Astrocyte (in vitro differentiated cells and primary cell): ENCODE measurements around the gene MMP8. TPM values are rescaled to one million over a fixed set of nuclear protein-coding genes. Genes with fewer than 3 reads are reported as not detected.
A peak's percentile ranks its signal among the peaks of the same experiment; 100 is the strongest.
"Not testable (repeated sequence)": the region's sequence is repeated elsewhere in the genome, so short reads cannot be mapped to it uniquely, and the experiment has no call there.

Experiments used
- DNase-seq: peaks from one replicate; pipeline ENCODE4 v3.0.0-alpha.2; 2010; ENCODE audit warnings: low read depth
- FAIRE-seq: peaks from 2 replicates; lab custom pipeline; 2011; peaks lifted over from hg19 to GRCh38; lab: Jason Lieb, UNC
- H2AFZ ChIP-seq: 2 replicates; pipeline ENCODE4 v1.6.0; 2012; ENCODE audit warnings: low read depth, low read length, inconsistent platforms
- H3K27ac ChIP-seq: 2 replicates; pipeline ENCODE4 v1.5.1; 2011; ENCODE audit warnings: low read depth, low read length, inconsistent platforms
- H3K27me3 ChIP-seq: 2 replicates; pipeline ENCODE4 v1.6.0; 2011; ENCODE audit warnings: low read length, inconsistent platforms; ENCODE audit not compliant: insufficient read depth
- H3K36me3 ChIP-seq: 2 replicates; pipeline ENCODE4 v1.5.1; 2011; ENCODE audit warnings: low read length, inconsistent platforms; ENCODE audit not compliant: insufficient read depth
- H3K4me1 ChIP-seq: 2 replicates; pipeline ENCODE4 v1.5.1; 2011; ENCODE audit warnings: low read length, inconsistent platforms; ENCODE audit not compliant: insufficient read depth
- H3K4me2 ChIP-seq: 2 replicates; pipeline ENCODE4 v1.6.0; 2012; ENCODE audit warnings: low read length, inconsistent platforms
- H3K4me3 ChIP-seq: 2 replicates; pipeline ENCODE4 v1.5.1; 2011; ENCODE audit warnings: low read depth, mild to moderate bottlenecking, low read length, inconsistent platforms; ENCODE audit not compliant: insufficient read depth
- H3K79me2 ChIP-seq: 2 replicates; pipeline ENCODE4 v1.6.0; 2012; ENCODE audit warnings: mild to moderate bottlenecking, low read length, inconsistent platforms; ENCODE audit not compliant: insufficient read depth
- H3K9ac ChIP-seq: 2 replicates; pipeline ENCODE4 v1.6.0; 2012; ENCODE audit warnings: mild to moderate bottlenecking, low read length, inconsistent platforms
- H3K9me3 ChIP-seq: 2 replicates; pipeline ENCODE4 v1.5.1; 2012; ENCODE audit warnings: low read depth, mild to moderate bottlenecking, low read length, inconsistent platforms; ENCODE audit not compliant: insufficient read depth
- H4K20me1 ChIP-seq: 2 replicates; pipeline ENCODE4 v1.6.0; 2012; ENCODE audit warnings: low read length, inconsistent platforms; ENCODE audit not compliant: insufficient read depth
- H3K27ac Mint-ChIP-seq: one replicate; pipeline ENCODE4 v1.8.0; 2021; ENCODE audit warnings: mild to moderate bottlenecking, mixed read lengths; ENCODE audit not compliant: unreplicated experiment
- H3K27me3 Mint-ChIP-seq: one replicate; pipeline ENCODE4 v1.8.0; 2021; ENCODE audit warnings: low read depth, mixed read lengths; ENCODE audit not compliant: unreplicated experiment
- H3K36me3 Mint-ChIP-seq: one replicate; pipeline ENCODE4 v1.8.0; 2021; ENCODE audit warnings: low read depth, mixed read lengths; ENCODE audit not compliant: unreplicated experiment
- H3K4me1 Mint-ChIP-seq: one replicate; pipeline ENCODE4 v1.8.0; 2021; ENCODE audit warnings: low read depth, mixed read lengths; ENCODE audit not compliant: unreplicated experiment
- H3K4me3 Mint-ChIP-seq: one replicate; pipeline ENCODE4 v1.8.0; 2021; ENCODE audit warnings: mild to moderate bottlenecking, moderate library complexity, mixed read lengths; ENCODE audit not compliant: unreplicated experiment
- H3K9me3 Mint-ChIP-seq: one replicate; pipeline ENCODE4 v1.8.0; 2021; ENCODE audit warnings: mild to moderate bottlenecking, mixed read lengths; ENCODE audit not compliant: unreplicated experiment
- EZH2 ChIP-seq: IDR thresholded peaks from 2 replicates; pipeline ENCODE4 v1.6.1; 2012; ENCODE audit warnings: mild to moderate bottlenecking, low read length, inconsistent platforms; ENCODE audit not compliant: insufficient read depth
- total RNA-seq: library from RNA; stranded (reverse); gene quantifications from 2 replicates; pipeline ENCODE4 v1.2.1, GENCODE V29; 2021
- TF ChIP-seq, protein P1 (sequence below): IDR thresholded peaks from 2 replicates; pipeline ENCODE4 v1.5.1; 2011; ENCODE audit warnings: low read depth, mild to moderate bottlenecking, inconsistent platforms, low read length, moderate library complexity; ENCODE audit not compliant: insufficient read depth

Gene MMP8
- total RNA-seq, 1 donor from 2014 or later, result not detected

DNA sequence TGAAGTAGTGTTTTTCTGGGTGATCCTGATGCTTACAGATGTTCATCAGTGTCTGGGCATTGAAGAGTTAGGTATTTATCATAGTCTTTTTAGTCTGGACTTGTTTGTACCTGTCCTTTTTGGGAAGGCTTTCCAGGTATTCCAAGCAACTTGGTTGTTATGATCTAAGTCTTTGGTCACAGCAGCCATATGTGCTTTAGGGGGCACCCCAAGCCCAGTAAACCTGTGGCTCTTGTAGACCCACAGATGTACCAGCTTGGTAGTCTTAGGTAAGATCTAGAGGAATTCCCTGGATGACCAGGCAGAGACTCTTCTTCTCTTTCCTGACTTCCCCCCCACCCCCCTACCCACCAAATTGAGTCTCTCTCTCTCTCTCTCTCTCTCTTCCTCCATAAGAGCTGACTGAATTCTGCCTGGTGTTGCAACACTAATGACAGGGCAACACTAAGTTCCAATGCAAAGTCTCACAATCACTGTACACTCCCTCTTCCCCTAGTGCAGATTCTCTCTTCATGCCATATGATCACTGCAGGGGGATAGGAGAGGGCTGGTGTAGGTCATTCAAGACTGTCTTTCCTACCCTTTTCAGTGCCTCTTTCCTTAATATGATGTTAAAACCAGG lies 24.5 kb upstream of the MMP8 start:
- H3K4me2 ChIP-seq, result no peak overlapping the region
- no peak overlapping the region for H3K4me3 ChIP-seq
- Mint-ChIP-seq H3K36me3 (no peaks in the 10 kb centered on the region), H3K9me3 (peaks cover 6% of the 10 kb centered on the region), H3K4me3 (no peak overlapping the region), H3K4me1 (no peaks in the 10 kb centered on the region), H3K27ac (no peak overlapping the region), H3K27me3 (no peaks in the 10 kb centered on the region)
- no peaks in the 10 kb centered on the region for H3K27me3 ChIP-seq
- no peak overlapping the region for H3K27ac ChIP-seq
- no peak for DNase-seq
- H3K9ac ChIP-seq, result no peak overlapping the region
- no peaks in the 10 kb centered on the region for H3K4me1 ChIP-seq
- H3K9me3 ChIP-seq, result no peaks in the 10 kb centered on the region
- FAIRE-seq, result no peak
- H2AFZ ChIP-seq, result no peak overlapping the region
- TF ChIP-seq, protein P1, sequence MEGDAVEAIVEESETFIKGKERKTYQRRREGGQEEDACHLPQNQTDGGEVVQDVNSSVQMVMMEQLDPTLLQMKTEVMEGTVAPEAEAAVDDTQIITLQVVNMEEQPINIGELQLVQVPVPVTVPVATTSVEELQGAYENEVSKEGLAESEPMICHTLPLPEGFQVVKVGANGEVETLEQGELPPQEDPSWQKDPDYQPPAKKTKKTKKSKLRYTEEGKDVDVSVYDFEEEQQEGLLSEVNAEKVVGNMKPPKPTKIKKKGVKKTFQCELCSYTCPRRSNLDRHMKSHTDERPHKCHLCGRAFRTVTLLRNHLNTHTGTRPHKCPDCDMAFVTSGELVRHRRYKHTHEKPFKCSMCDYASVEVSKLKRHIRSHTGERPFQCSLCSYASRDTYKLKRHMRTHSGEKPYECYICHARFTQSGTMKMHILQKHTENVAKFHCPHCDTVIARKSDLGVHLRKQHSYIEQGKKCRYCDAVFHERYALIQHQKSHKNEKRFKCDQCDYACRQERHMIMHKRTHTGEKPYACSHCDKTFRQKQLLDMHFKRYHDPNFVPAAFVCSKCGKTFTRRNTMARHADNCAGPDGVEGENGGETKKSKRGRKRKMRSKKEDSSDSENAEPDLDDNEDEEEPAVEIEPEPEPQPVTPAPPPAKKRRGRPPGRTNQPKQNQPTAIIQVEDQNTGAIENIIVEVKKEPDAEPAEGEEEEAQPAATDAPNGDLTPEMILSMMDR, result no peak
- TF ChIP-seq EZH2, result no peak
- H3K36me3 ChIP-seq, result no peaks in the 10 kb centered on the region
- no peaks in the 10 kb centered on the region for H4K20me1 ChIP-seq
- no peaks in the 10 kb centered on the region for H3K79me2 ChIP-seq

DNA sequence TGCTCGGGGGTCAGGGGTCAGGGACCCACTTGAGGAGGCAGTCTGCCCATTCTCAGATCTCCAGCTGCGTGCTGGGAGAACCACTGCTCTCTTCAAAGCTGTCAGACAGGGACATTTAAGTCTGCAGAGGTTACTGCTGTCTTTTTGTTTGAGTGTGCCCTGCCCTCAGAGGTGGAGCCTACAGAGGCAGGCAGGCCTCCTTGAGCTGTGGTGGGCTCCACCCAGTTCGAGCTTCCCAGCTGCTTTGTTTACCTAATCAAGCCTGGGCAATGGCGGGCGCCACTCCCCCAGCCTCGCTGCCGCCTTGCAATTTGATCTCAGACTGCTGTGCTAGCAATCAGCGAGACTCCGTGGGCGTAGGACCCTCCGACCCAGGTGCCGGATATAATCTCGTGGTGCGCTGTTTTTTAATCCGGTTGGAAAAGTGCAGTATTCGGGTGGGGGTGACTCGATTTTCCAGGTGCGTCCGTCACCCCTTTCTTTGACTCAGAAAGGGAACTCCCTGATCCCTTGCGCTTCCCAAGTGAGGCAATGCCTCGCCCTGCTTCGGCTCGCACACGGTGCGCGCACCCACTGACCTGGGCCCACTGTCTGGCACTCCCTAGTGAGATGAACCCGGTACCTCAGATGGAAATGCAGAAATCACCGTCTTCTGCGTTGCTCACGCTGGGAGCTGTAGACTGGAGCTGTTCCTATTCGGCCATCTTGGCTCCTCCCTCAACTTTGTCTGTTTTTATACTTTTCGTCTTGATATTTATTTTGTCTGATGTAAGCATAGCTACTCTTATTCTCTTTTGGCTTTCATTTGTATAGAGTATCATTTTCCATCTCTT lies 22.2 kb upstream of the MMP8 start:
- H3K9ac ChIP-seq, FAIRE-seq, DNase-seq, H3K9me3 ChIP-seq, H3K4me1 Mint-ChIP-seq, H3K4me1 ChIP-seq, H3K9me3 Mint-ChIP-seq, H3K27me3 ChIP-seq, H3K79me2 ChIP-seq, H4K20me1 ChIP-seq, H3K36me3 Mint-ChIP-seq, H3K36me3 ChIP-seq, H3K4me3 ChIP-seq, H3K27ac ChIP-seq, H3K27me3 Mint-ChIP-seq, H2AFZ ChIP-seq, H3K4me2 ChIP-seq: not testable (repeated sequence)
- Mint-ChIP-seq H3K27ac (peak overlapping the region; percentile 20), H3K4me3 (peak overlapping the region; percentile 81)

DNA sequence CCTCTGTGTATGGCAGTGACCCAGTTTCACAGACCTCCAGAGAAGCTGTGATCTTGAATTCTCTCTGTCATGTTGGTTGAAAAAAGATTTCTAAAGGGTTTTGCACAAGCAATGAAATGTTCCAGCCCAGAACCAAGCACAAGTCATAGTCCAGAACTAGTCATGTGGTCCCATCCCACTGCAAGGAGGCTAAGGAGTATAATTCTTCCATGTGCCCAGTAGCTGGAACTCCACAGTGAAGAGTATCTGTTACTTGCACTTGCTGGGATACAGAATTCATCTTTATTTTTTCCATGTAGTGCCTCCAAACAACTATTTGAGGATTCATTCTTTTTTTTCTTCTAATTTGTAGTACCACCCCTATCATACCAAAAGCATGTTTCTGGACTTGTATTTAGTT lies 9.9 kb upstream of the MMP8 start:
- no peak overlapping the region for H3K4me3 ChIP-seq
- Mint-ChIP-seq H3K9me3 (no peaks in the 10 kb centered on the region), H3K4me3 (no peak overlapping the region), H3K4me1 (no peaks in the 10 kb centered on the region), H3K27ac (no peak overlapping the region), H3K27me3 (peaks cover 1% of the 10 kb centered on the region), H3K36me3 (no peaks in the 10 kb centered on the region)
- no peaks in the 10 kb centered on the region for H3K27me3 ChIP-seq
- no peak overlapping the region for H3K9ac ChIP-seq
- no peak overlapping the region for H2AFZ ChIP-seq
- H3K79me2 ChIP-seq, result no peaks in the 10 kb centered on the region
- no peak for DNase-seq
- no peaks in the 10 kb centered on the region for H4K20me1 ChIP-seq
- no peak for TF ChIP-seq EZH2
- TF ChIP-seq, protein P1, result no peak
- no peaks in the 10 kb centered on the region for H3K36me3 ChIP-seq
- H3K4me1 ChIP-seq, result no peaks in the 10 kb centered on the region
- no peak overlapping the region for H3K4me2 ChIP-seq
- no peak for FAIRE-seq
- no peaks in the 10 kb centered on the region for H3K9me3 ChIP-seq
- H3K27ac ChIP-seq, result no peak overlapping the region
